Ecto neural progenitor cell (in vitro differentiated cells): Measurements from ENCODE around the gene NR2C1.

Experiments used
- DNase-seq: peaks from one replicate; pipeline ENCODE4 v3.0.0-alpha.2; 2018; ENCODE audit warnings: low spot score

The NR2C1 gene

GRCh38 chr12:95083938-95084337, 10.5 kb upstream of the NR2C1 start:
- DNase-seq, result peak; percentile 69

- DNase-seq, result no peak
Observed at GRCh38 chr12:95083471-95083870, 10.1 kb upstream of the NR2C1 start.

- no peak for DNase-seq
Observed at GRCh38 chr12:95077341-95077740, 3.9 kb upstream of the NR2C1 start.

GRCh38 chr12:95074766-95075165, 1.3 kb upstream of the NR2C1 start:
- no peak for DNase-seq

GRCh38 chr12:95073698-95074520, 491 bp upstream of the NR2C1 start:
- no peak for DNase-seq

GRCh38 chr12:95070378-95070777, 3.0 kb downstream of the NR2C1 start:
- DNase-seq, result no peak

- DNase-seq, result no peak
Observed at GRCh38 chr12:95066091-95066855, 7.1 kb downstream of the NR2C1 start.

- DNase-seq, result no peak
Observed at GRCh38 chr12:95060951-95061350, 12.5 kb downstream of the NR2C1 start.

GRCh38 chr12:95059984-95060383, 13.4 kb downstream of the NR2C1 start:
- DNase-seq, result no peak

- DNase-seq, result no peak
Observed at GRCh38 chr12:95057424-95057823, 16.0 kb downstream of the NR2C1 start.

- no peak for DNase-seq
Observed at GRCh38 chr12:95055057-95055456, 18.4 kb downstream of the NR2C1 start.

GRCh38 chr12:95054206-95054605, 19.2 kb downstream of the NR2C1 start:
- DNase-seq, result no peak

GRCh38 chr12:95051241-95051640, 22.2 kb downstream of the NR2C1 start:
- no peak for DNase-seq

- DNase-seq, result no peak
Observed at GRCh38 chr12:95037906-95038305, 35.5 kb downstream of the NR2C1 start.

GRCh38 chr12:95034750-95035149, 38.7 kb downstream of the NR2C1 start:
- no peak for DNase-seq

- DNase-seq, result no peak
Observed at GRCh38 chr12:95022477-95022876, 50.9 kb downstream of the NR2C1 start.

- no peak for DNase-seq
Observed at GRCh38 chr12:95017482-95017881, 55.9 kb downstream of the NR2C1 start.

- no peak for DNase-seq
Observed at GRCh38 chr12:95016120-95016519, 57.3 kb downstream of the NR2C1 start.

- no peak for DNase-seq
Observed at GRCh38 chr12:95014554-95014953, 58.9 kb downstream of the NR2C1 start.

- no peak for DNase-seq
Observed at GRCh38 chr12:95006206-95006605, 67.2 kb downstream of the NR2C1 start.

GRCh38 chr12:95004610-95005009, 68.8 kb downstream of the NR2C1 start:
- DNase-seq, result no peak

- DNase-seq, result no peak
Observed at GRCh38 chr12:95003921-95004272, 69.5 kb downstream of the NR2C1 start.

- DNase-seq, result peak; percentile 98
Observed at GRCh38 chr12:95003213-95003920, 70.1 kb downstream of the NR2C1 start, which contains the start of gene NDUFA12. Gene NDUFA12, minus strand, starts transcription at chr12:95003697. Its CDS starts 17 bp downstream, at chr12:95003680.
